K562 (cell line): Measurements from ENCODE around the gene ACSL3. TPM values are rescaled to one million over a fixed set of nuclear protein-coding genes. Genes with fewer than 3 reads are reported as not detected.

Experiments used
- ATAC-seq: fragments of 200-7000 bp; cut with Tn5 transposase; 3 replicates; pipeline ENCODE4 v1.9.1; 2020; ENCODE audit warnings: moderate library complexity
- BruUV-seq: library from RNA; stranded (reverse); fragments of 400-500 nt; replicated peaks from 2 replicates; lab custom pipeline; 2021; lab: Mats Ljungman, UMichigan
- CTCF ChIA-PET: fragments of 300-600 bp; formaldehyde crosslinking; extraction: SDS; loops from one replicate; lab custom pipeline; 2021; ENCODE audit warnings: low intra/inter-chr PET ratio; lab: Yijun Ruan, JAX
- POLR2A ChIA-PET: fragments of 300-600, 350-650 bp; sonication (Branson Sonifier 250); formaldehyde crosslinking; extraction: SDS; loops from one replicate; lab custom pipeline; 2021; ENCODE audit warnings: antibody characterized with exemption, inconsistent platforms; lab: Yijun Ruan, JAX
- DNase-seq, 4 experiments: peaks; one replicate each; pipeline versions ENCODE4 v3.0.0 to v3.0.0-alpha.2; 2011 to 2018; ENCODE audit warnings: low spot score in 3 of 4, mixed read lengths in 3 of 4; ENCODE audit errors: extremely low read depth in 1 of 4
- FAIRE-seq: peaks from 2 replicates; lab custom pipeline; 2011; peaks lifted over from hg19 to GRCh38; lab: Jason Lieb, UNC
- H2AFZ ChIP-seq: 2 replicates; pipeline ENCODE4 v1.6.0; 2011; ENCODE audit warnings: low read depth, low read length, control low read depth, inconsistent platforms
- H3K27ac ChIP-seq: fragments of 200-600 bp; 3 replicates; pipeline ENCODE4 v1.8.0; 2011; ENCODE audit warnings: low read depth, mild to moderate bottlenecking, control low read depth, inconsistent platforms, low read length, moderate library complexity, mixed read lengths; ENCODE audit errors: extremely low read depth
- H3K27me3 ChIP-seq, 2 experiments: fragments of 300-600 bp in 1 of 2; 2 replicates in 1 of 2; 3 replicates in 1 of 2; pipeline versions ENCODE4 v1.6.0 to v1.8.0; 2011; ENCODE audit warnings: inconsistent platforms in 2 of 2, low read length in 2 of 2, mild to moderate bottlenecking in 1 of 2, mixed read lengths in 1 of 2, moderate library complexity in 1 of 2; ENCODE audit not compliant: control insufficient read depth in 2 of 2, insufficient read depth in 2 of 2
- H3K36me3 ChIP-seq: fragments of 300-600 bp; 3 replicates; pipeline ENCODE4 v1.8.0; 2011; ENCODE audit warnings: mild to moderate bottlenecking, low read length, inconsistent platforms; ENCODE audit not compliant: control insufficient read depth, insufficient read depth
- H3K4me1 ChIP-seq, 2 experiments: fragments of 200-600 bp in 1 of 2; replicated peaks in 1 of 2; 2 replicates in 1 of 2; 3 replicates in 1 of 2; pipeline versions ENCODE4 v1.5.1 to v1.8.0; 2011; ENCODE audit warnings: inconsistent platforms in 2 of 2, low read length in 2 of 2, mild to moderate bottlenecking in 1 of 2, mixed read lengths in 1 of 2, moderate library complexity in 1 of 2; ENCODE audit not compliant: control insufficient read depth in 2 of 2, insufficient read depth in 2 of 2
- H3K4me2 ChIP-seq: 2 replicates; pipeline ENCODE4 v1.6.1; 2011; ENCODE audit warnings: low read length, control low read depth, inconsistent platforms, mixed read lengths; ENCODE audit not compliant: insufficient read depth
- H3K4me3 ChIP-seq: fragments of 200-600 bp; sonication (generic), shearing (Covaris generic); 2 replicates; pipeline ENCODE4 v1.5.1; 2016; ENCODE audit warnings: control low read depth, inconsistent platforms
- H3K79me2 ChIP-seq: fragments of 200-600 bp; 3 replicates; pipeline ENCODE4 v1.8.0; 2011; ENCODE audit warnings: low read length, inconsistent platforms; ENCODE audit not compliant: control insufficient read depth, insufficient read depth
- H3K9ac ChIP-seq, 2 experiments: 2 replicates each; pipeline versions ENCODE4 v1.6.0 to v1.6.1; 2011; ENCODE audit warnings: low read depth in 2 of 2, low read length in 2 of 2, control low read depth in 1 of 2, inconsistent platforms in 1 of 2, mild to moderate bottlenecking in 1 of 2, mixed read lengths in 1 of 2; ENCODE audit not compliant: insufficient read depth in 1 of 2
- H3K9me1 ChIP-seq: one replicate; pipeline ENCODE4 v1.6.0; 2011; ENCODE audit warnings: inconsistent platforms, mild to moderate bottlenecking, low read length, moderate library complexity; ENCODE audit not compliant: control insufficient read depth, insufficient read depth
- H3K9me3 ChIP-seq: replicated peaks from 2 replicates; pipeline ENCODE4 v1.5.1; 2011; ENCODE audit warnings: low read depth, low read length, inconsistent platforms; ENCODE audit not compliant: control insufficient read depth, insufficient read depth
- H4K20me1 ChIP-seq: replicated peaks from 2 replicates; pipeline ENCODE4 v1.6.1; 2011; ENCODE audit warnings: low read length, inconsistent platforms, mixed read lengths; ENCODE audit not compliant: control insufficient read depth, insufficient read depth
- RBBP5 ChIP-seq: fragments of 200-600 bp; sonication (generic); IDR thresholded peaks from 2 replicates; pipeline ENCODE4 v1.6.1; 2012; ENCODE audit warnings: borderline replicate concordance, mild to moderate bottlenecking, low read length, control low read depth, inconsistent platforms; ENCODE audit not compliant: insufficient read depth, poor library complexity, severe bottlenecking
- ZNF274 ChIP-seq: IDR thresholded peaks from 2 replicates; pipeline ENCODE4 v1.6.1; 2011; ENCODE audit warnings: low read depth, mild to moderate bottlenecking, low read length, moderate library complexity, borderline replicate concordance
- ZNF445 ChIP-seq: fragments of 250-450 bp; sonication (Bioruptor Pico); IDR thresholded peaks from 2 replicates; pipeline ENCODE4 v1.4.0; 2020; ENCODE audit warnings: low read depth, mild to moderate bottlenecking, moderate library complexity
- ZNF589 ChIP-seq: fragments of 200-800 bp; sonication (Bioruptor generic); IDR thresholded peaks from 2 replicates; pipeline ENCODE4 v1.6.1; 2016; ENCODE audit warnings: low read depth, missing genetic modification characterization, missing compliant biosample characterization
- WGBS: fragments of 100-300 bp; shearing (Covaris generic); methylation state at CpG from one replicate; pipeline ENCODE4 v1.1.6; 2016; ENCODE audit warnings: low coverage, mixed read lengths; ENCODE audit not compliant: insufficient coverage; ENCODE audit errors: missing lambda C conversion rate; 5-methylcytosine and 5-hydroxymethylcytosine counted together
- in situ Hi-C: fragments of 300-500 bp; cut with MboI; formaldehyde crosslinking; loops from 4 replicates; pipeline ENCODE4 v1.15.0; 2018; ENCODE audit warnings: inconsistent platforms, mixed read lengths
- intact Hi-C: fragments of 100-400 bp; cut with micrococcal nuclease; formaldehyde crosslinking; loops from 2 replicates; pipeline ENCODE4 v1.14.2; 2022
- polyA plus RNA-seq, 8 experiments: library from polyadenylated mRNA; depleted of rRNA in 4 of 8; stranded (reverse) in 5 of 8; unstranded in 3 of 8; fragments of >200 nt; fragmentation: Nextera tagmentation in 2 of 8; fragmentation: Illumina TruSeq in 1 of 8; extraction: Ambion mirVana in 2 of 8; extraction: Trizol in 1 of 8; gene quantifications; 2 replicates each; pipeline versions ENCODE4 v1.2.1 to v1.2.3, GENCODE V29; 2011 to 2014; ENCODE audit warnings: inconsistent platforms in 1 of 8, missing spikeins in 1 of 8
- total RNA-seq, 7 experiments: library from RNA; depleted of rRNA in 6 of 7; stranded (reverse); fragments of >200 nt in 6 of 7; fragmentation: Illumina TruSeq in 2 of 7; extraction: Trizol in 2 of 7; gene quantifications; 2 replicates each; pipeline versions ENCODE4 v1.2.1 to v1.2.3, GENCODE V29; 2011 to 2021; ENCODE audit warnings: low replicate concordance in 1 of 7
- TF ChIP-seq, protein P1 (sequence below): fragments of 450-650 bp; IDR thresholded peaks from 2 replicates; pipeline ENCODE4 v1.6.1; 2016; ENCODE audit warnings: mild to moderate bottlenecking, moderate library complexity
- TF ChIP-seq, protein P2 (sequence below): fragments of 450-650 bp; formaldehyde crosslinking; IDR thresholded peaks from 2 replicates; pipeline ENCODE4 v1.4.0; 2020; ENCODE audit warnings: mild to moderate bottlenecking, moderate library complexity

The ACSL3 gene
- total and polyA plus RNA-seq, 9 of the 15 experiments (the other 6 are each of a cell fraction or from before 2014, with no cell fraction given), result 21.3 to 123 (median 85.2) TPM

DNA sequence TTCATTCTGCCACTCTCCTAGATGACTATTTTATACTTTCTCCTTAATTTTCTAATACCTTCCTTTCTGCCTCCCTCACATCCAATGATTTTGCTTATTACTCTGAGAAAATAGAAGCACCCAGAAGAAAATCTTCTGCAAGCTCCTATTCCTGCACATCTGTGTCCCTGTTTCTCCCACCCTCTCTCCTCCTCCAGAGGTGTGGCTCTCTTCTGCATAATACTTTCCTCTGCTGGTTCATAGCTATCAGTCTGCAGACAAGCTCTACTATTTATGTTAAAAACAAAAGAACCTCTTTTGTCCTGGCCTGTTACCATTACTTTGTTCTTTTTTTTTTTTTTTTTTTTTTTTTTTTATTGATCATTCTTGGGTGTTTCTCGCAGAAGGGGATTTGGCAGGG is 34.3 kb downstream of the ACSL3 start:
- H3K4me1 ChIP-seq, result peaks cover 0 to 2% of the 10 kb centered on the region in 2 experiments; a peak in 2 of 5 replicates
- H3K79me2 ChIP-seq, result peaks cover 75% of the 10 kb centered on the region
- 0 out of 2 replicates have a peak, but pooled peaks cover 10% of the 10 kb centered on the region for H4K20me1 ChIP-seq
- H3K9me3 ChIP-seq, result no peaks in the 10 kb centered on the region
- no peak overlapping the region for H3K9ac ChIP-seq
- H3K27ac ChIP-seq, result no peak overlapping the region
- ATAC-seq (no peak), FAIRE-seq (no peak), DNase-seq (no peak)
- peaks cover 9% of the 10 kb centered on the region; the same call in 2 of the 3 replicates for H3K36me3 ChIP-seq
- H3K9me1 ChIP-seq, result no peaks in the 10 kb centered on the region
- H3K4me2 ChIP-seq, result no peak overlapping the region
- no TSS peak for BruUV-seq
- intact Hi-C loops, result no loop called here
- no CpG with 5 or more reads among the region's 1 CpG for WGBS
- H3K27me3 ChIP-seq, result no peaks in the 10 kb centered on the region
- ChIA-PET POLR2A (interaction anchor here (1.0 kb wide), 1 partner anchor 33 kb away, joined by 5 read pairs; no protein-coding TSS in a partner anchor), CTCF (no interaction called here)
- no peak overlapping the region for H2AFZ ChIP-seq
- no peak overlapping the region for H3K4me3 ChIP-seq
- in situ Hi-C loops, result no loop called here
- TF ChIP-seq ZNF274 (no peak), ZNF589 (no peak), ZNF445 (no peak), RBBP5 (no peak)
- TF ChIP-seq, protein P1, sequence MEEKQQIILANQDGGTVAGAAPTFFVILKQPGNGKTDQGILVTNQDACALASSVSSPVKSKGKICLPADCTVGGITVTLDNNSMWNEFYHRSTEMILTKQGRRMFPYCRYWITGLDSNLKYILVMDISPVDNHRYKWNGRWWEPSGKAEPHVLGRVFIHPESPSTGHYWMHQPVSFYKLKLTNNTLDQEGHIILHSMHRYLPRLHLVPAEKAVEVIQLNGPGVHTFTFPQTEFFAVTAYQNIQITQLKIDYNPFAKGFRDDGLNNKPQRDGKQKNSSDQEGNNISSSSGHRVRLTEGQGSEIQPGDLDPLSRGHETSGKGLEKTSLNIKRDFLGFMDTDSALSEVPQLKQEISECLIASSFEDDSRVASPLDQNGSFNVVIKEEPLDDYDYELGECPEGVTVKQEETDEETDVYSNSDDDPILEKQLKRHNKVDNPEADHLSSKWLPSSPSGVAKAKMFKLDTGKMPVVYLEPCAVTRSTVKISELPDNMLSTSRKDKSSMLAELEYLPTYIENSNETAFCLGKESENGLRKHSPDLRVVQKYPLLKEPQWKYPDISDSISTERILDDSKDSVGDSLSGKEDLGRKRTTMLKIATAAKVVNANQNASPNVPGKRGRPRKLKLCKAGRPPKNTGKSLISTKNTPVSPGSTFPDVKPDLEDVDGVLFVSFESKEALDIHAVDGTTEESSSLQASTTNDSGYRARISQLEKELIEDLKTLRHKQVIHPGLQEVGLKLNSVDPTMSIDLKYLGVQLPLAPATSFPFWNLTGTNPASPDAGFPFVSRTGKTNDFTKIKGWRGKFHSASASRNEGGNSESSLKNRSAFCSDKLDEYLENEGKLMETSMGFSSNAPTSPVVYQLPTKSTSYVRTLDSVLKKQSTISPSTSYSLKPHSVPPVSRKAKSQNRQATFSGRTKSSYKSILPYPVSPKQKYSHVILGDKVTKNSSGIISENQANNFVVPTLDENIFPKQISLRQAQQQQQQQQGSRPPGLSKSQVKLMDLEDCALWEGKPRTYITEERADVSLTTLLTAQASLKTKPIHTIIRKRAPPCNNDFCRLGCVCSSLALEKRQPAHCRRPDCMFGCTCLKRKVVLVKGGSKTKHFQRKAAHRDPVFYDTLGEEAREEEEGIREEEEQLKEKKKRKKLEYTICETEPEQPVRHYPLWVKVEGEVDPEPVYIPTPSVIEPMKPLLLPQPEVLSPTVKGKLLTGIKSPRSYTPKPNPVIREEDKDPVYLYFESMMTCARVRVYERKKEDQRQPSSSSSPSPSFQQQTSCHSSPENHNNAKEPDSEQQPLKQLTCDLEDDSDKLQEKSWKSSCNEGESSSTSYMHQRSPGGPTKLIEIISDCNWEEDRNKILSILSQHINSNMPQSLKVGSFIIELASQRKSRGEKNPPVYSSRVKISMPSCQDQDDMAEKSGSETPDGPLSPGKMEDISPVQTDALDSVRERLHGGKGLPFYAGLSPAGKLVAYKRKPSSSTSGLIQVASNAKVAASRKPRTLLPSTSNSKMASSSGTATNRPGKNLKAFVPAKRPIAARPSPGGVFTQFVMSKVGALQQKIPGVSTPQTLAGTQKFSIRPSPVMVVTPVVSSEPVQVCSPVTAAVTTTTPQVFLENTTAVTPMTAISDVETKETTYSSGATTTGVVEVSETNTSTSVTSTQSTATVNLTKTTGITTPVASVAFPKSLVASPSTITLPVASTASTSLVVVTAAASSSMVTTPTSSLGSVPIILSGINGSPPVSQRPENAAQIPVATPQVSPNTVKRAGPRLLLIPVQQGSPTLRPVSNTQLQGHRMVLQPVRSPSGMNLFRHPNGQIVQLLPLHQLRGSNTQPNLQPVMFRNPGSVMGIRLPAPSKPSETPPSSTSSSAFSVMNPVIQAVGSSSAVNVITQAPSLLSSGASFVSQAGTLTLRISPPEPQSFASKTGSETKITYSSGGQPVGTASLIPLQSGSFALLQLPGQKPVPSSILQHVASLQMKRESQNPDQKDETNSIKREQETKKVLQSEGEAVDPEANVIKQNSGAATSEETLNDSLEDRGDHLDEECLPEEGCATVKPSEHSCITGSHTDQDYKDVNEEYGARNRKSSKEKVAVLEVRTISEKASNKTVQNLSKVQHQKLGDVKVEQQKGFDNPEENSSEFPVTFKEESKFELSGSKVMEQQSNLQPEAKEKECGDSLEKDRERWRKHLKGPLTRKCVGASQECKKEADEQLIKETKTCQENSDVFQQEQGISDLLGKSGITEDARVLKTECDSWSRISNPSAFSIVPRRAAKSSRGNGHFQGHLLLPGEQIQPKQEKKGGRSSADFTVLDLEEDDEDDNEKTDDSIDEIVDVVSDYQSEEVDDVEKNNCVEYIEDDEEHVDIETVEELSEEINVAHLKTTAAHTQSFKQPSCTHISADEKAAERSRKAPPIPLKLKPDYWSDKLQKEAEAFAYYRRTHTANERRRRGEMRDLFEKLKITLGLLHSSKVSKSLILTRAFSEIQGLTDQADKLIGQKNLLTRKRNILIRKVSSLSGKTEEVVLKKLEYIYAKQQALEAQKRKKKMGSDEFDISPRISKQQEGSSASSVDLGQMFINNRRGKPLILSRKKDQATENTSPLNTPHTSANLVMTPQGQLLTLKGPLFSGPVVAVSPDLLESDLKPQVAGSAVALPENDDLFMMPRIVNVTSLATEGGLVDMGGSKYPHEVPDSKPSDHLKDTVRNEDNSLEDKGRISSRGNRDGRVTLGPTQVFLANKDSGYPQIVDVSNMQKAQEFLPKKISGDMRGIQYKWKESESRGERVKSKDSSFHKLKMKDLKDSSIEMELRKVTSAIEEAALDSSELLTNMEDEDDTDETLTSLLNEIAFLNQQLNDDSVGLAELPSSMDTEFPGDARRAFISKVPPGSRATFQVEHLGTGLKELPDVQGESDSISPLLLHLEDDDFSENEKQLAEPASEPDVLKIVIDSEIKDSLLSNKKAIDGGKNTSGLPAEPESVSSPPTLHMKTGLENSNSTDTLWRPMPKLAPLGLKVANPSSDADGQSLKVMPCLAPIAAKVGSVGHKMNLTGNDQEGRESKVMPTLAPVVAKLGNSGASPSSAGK, result no peak
- TF ChIP-seq, protein P2, sequence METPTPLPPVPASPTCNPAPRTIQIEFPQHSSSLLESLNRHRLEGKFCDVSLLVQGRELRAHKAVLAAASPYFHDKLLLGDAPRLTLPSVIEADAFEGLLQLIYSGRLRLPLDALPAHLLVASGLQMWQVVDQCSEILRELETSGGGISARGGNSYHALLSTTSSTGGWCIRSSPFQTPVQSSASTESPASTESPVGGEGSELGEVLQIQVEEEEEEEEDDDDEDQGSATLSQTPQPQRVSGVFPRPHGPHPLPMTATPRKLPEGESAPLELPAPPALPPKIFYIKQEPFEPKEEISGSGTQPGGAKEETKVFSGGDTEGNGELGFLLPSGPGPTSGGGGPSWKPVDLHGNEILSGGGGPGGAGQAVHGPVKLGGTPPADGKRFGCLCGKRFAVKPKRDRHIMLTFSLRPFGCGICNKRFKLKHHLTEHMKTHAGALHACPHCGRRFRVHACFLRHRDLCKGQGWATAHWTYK (CRISPR knock-in tag), result no peak
